BLaER1 treated with 17β-estradiol and CSF1 and Interleukin-3, amounts not matched to agents 10 nM and 100 nM (cell line): ENCODE data around the gene DERA.
"Not testable (repeated sequence)": the region's sequence is repeated elsewhere in the genome, so short reads cannot be mapped to it uniquely, and the experiment has no call there.

Source experiments
- H3K27ac ChIP-seq, 11 experiments: shearing (Covaris generic); formaldehyde crosslinking; 2 replicates each; pipeline ENCODE4 v1.8.1; 2022
- H3K27me3 ChIP-seq, 11 experiments: shearing (Covaris generic); formaldehyde crosslinking; 2 replicates each; pipeline ENCODE4 v1.8.1; 2022
- H3K36me3 ChIP-seq, 11 experiments: shearing (Covaris generic); formaldehyde crosslinking; 2 replicates each; pipeline ENCODE4 v1.8.1; 2022
- H3K4me1 ChIP-seq, 10 experiments: shearing (Covaris generic); formaldehyde crosslinking; 2 replicates each; pipeline ENCODE4 v1.8.1; 2022
- H3K4me2 ChIP-seq, 11 experiments: shearing (Covaris generic); formaldehyde crosslinking; 2 replicates each; pipeline ENCODE4 v1.8.1; 2022
- H3K4me3 ChIP-seq, 10 experiments: shearing (Covaris generic); formaldehyde crosslinking; 2 replicates each; pipeline ENCODE4 v1.8.1; 2022
- H3K9ac ChIP-seq, 11 experiments: shearing (Covaris generic); formaldehyde crosslinking; 2 replicates each; pipeline ENCODE4 v1.8.1; 2022
- H3K9me3 ChIP-seq, 11 experiments: shearing (Covaris generic); formaldehyde crosslinking; replicated peaks in 1 of 11; 2 replicates each; pipeline ENCODE4 v1.8.1; 2022
- H4K20me1 ChIP-seq, 11 experiments: shearing (Covaris generic); formaldehyde crosslinking; 2 replicates each; pipeline ENCODE4 v1.8.1; 2022
- Cebpa-rat ChIP-seq, 11 experiments: shearing (Covaris generic); IDR thresholded peaks; 2 replicates each; pipeline ENCODE4 v1.8.1; 2022

The DERA gene

DNA sequence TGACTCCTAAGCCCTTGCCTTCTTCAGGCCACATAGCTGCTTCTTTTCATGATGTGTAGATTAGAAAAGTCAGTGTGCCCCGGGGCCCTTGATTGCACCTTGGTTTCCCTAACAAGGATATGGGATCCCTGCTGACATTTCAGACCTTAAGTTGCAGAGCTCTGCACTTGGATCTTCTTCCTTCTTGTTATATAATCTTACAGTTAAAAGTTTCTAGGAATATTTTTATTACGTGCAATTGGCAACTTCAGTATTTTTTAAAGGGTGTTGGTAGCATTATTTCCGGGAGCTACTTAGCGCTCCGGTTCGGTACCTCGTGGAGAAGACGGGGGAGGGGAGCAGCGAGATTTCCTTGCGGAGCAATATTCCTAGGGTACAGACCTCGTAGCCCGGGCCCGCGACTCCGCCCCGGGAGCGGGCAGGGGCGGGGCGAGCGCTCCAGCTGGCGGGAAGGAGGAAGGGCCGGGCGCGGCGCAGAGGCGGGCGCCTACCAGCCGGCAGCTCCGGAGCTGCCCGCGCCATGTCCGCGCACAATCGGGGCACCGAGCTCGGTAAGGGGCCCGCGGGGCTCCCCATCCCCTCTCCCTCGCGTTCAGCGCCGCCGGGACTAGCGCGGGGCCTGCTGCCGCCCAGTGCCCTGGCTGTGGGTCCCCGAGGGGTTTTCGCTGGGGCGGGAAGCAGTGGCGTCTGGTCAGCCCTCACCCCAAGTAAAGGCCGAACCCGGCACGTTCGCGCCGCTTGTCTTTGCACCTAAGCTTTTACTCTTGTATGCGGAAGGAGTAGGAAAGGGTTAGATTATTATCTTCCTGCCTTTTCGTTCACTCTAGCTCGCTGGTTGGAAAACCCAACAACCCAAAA, at the start of gene DERA:
DERA (plus strand) TSS at position 469 of the 858 bp plus-strand sequence; CDS start at position 521, 52 bp downstream.
- TF ChIP-seq Cebpa-rat (IDR thresholded peaks at IDR 0.05): no peak
- Histone ChIP-seq H3K36me3 (peaks cover 5 to 26% (median 13%) of the 10 kb centered on the region in 11 experiments; a peak in 20 of 22 replicates), H3K9ac (peak within 1 kb of the TSS; percentile 88 to 97 (median 95)), H3K27me3 (no peaks in the 10 kb centered on the region), H4K20me1 (no peaks in the 10 kb centered on the region), H3K9me3 (no peaks in the 10 kb centered on the region), H3K4me1 (peaks cover 7 to 22% (median 15%) of the 10 kb centered on the region in 10 experiments; a peak in 17 of 20 replicates), H3K27ac (peak within 1 kb of the TSS; percentile 89 to 97 (median 92)), H3K4me3 (peak within 1 kb of the TSS; percentile 66 to 87 (median 78)), H3K4me2 (peak within 1 kb of the TSS; percentile 62 to 84 (median 74))

GRCh38 chr12:15861404-15861803, 49.7 kb upstream of the DERA start:
- no peaks in the 10 kb centered on the region for H3K36me3 ChIP-seq
- H3K9ac ChIP-seq: no peak overlapping the region
- 0 out of 22 replicates have a peak, but pooled peaks cover 0 to 8% (median 0%) of the 10 kb centered on the region in 11 experiments for H3K9me3 ChIP-seq
- no peak for TF ChIP-seq Cebpa-rat (IDR thresholded peaks at IDR 0.05)
- H4K20me1 ChIP-seq: no peaks in the 10 kb centered on the region
- no peak overlapping the region for H3K4me3 ChIP-seq
- no peaks in the 10 kb centered on the region for H3K27me3 ChIP-seq
- no peak overlapping the region for H3K27ac ChIP-seq
- H3K4me2 ChIP-seq: peak overlapping the region in 1 of 11 experiments; percentile 17; a peak in 1 of 22 replicates
- H3K4me1 ChIP-seq: peaks cover 15 to 36% (median 26%) of the 10 kb centered on the region in 10 experiments

DNA sequence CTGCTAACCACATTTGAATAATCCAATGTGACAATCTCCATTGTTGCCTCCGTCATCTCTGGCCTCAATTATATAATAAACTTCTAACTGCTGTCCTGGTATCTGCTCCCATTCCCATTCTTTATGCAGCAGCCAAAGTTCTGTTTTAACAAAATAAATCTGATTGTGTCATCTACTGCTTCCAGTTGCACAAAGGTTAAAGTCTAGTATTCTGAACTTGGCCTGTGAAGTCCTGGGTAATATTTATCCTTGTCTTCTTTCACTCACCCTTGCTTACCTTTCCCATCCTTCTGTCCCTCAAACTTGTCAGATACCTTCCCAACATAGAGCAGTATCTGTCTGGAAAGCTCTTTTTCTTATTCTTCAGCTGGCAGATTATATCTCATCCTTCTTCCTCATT, 48.3 kb upstream of the DERA start:
- Histone ChIP-seq H3K36me3 (no peaks in the 10 kb centered on the region), H3K27me3 (no peaks in the 10 kb centered on the region), H3K27ac (no peak overlapping the region), H4K20me1 (no peaks in the 10 kb centered on the region), H3K9ac (no peak overlapping the region), H3K9me3 (0 out of 22 replicates have a peak, but pooled peaks cover 0 to 8% (median 0%) of the 10 kb centered on the region in 11 experiments), H3K4me1 (peaks cover 15 to 36% (median 26%) of the 10 kb centered on the region in 10 experiments), H3K4me2 (peak overlapping the region in 3 of 11 experiments; percentile 50 to 61 (median 56); a peak in 5 of 22 replicates), H3K4me3 (no peak overlapping the region)
- TF ChIP-seq Cebpa-rat (IDR thresholded peaks at IDR 0.05): no peak

DNA sequence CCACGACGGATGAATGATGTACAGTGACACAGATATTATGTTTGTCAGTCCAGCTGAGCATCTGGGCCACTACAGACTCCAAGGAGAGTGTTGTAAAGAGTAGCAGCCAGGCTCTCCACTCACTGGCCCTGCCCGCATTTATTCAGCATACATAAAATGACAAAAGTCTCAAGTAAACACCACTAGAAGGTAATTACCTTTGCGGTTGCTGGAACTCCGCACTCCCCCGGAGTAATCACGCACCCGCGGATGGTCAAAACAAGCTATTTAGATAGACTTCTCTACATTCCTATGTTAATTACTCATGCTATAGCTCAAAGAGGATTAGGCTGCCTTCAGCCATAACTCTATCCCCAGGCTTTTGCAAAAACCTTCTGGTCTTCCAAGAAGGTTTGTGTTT, 47.8 kb upstream of the DERA start:
- Histone ChIP-seq H4K20me1 (no peaks in the 10 kb centered on the region), H3K9me3 (0 out of 22 replicates have a peak, but pooled peaks cover 0 to 8% (median 0%) of the 10 kb centered on the region in 11 experiments), H3K4me2 (peak overlapping the region; percentile 2 to 61 (median 41); a peak in 15 of 22 replicates), H3K4me3 (no peak overlapping the region), H3K4me1 (peaks cover 15 to 34% (median 24%) of the 10 kb centered on the region in 10 experiments), H3K9ac (no peak overlapping the region), H3K27me3 (no peaks in the 10 kb centered on the region), H3K36me3 (no peaks in the 10 kb centered on the region), H3K27ac (no peak overlapping the region)
- TF ChIP-seq Cebpa-rat (IDR thresholded peaks at IDR 0.05): no peak

GRCh38 chr12:15863984-15864383, 47.1 kb upstream of the DERA start:
- no peaks in the 10 kb centered on the region for H4K20me1 ChIP-seq
- peaks cover 10 to 28% (median 18%) of the 10 kb centered on the region in 10 experiments for H3K4me1 ChIP-seq
- H3K4me3 ChIP-seq: no peak overlapping the region; a peak in 1 of 20 replicates
- peak overlapping the region; percentile 2 to 61 (median 41); a peak in 17 of 22 replicates for H3K4me2 ChIP-seq
- TF ChIP-seq Cebpa-rat (IDR thresholded peaks at IDR 0.05): peak in 3 of 11 experiments; percentile 30 to 57 (median 41); a peak in 3 of 22 replicates
- H3K27me3 ChIP-seq: no peaks in the 10 kb centered on the region
- H3K9ac ChIP-seq: no peak overlapping the region
- no peaks in the 10 kb centered on the region for H3K36me3 ChIP-seq
- peaks cover 0 to 12% (median 0%) of the 10 kb centered on the region in 11 experiments; a peak in 7 of 22 replicates for H3K9me3 ChIP-seq
- 0 out of 22 replicates have a peak overlapping the region, but pooled peaks of 1 of the 11 experiments have one; percentile 14 for H3K27ac ChIP-seq

DNA sequence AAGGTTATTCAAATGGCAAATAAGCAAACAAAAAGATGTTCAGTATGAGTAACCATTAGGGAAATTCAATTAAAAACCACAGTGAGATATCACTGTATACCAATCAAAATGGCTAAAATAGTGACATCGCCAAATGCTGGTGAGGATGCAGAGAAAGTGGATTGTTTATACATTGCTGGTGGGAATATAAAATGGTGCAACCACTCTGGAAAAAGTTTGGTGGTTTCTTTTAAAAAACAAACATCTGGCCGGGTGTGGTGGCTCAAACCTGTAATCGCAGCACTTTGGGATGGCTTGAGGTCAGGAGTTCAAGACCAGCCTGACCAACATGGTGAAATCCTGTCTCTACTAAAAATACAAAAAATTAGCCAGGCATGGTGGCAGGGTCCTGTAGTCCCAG, 42.9 kb upstream of the DERA start:
- Histone ChIP-seq H3K27ac (no peak overlapping the region), H4K20me1 (no peaks in the 10 kb centered on the region), H3K36me3 (no peaks in the 10 kb centered on the region), H3K9me3 (peaks cover 0 to 19% (median 7%) of the 10 kb centered on the region in 11 experiments; a peak in 8 of 22 replicates), H3K4me1 (peaks cover 8 to 20% (median 16%) of the 10 kb centered on the region in 10 experiments), H3K9ac (no peak overlapping the region), H3K27me3 (no peaks in the 10 kb centered on the region), H3K4me2 (no peak overlapping the region), H3K4me3 (no peak overlapping the region)
- no peak for TF ChIP-seq Cebpa-rat (IDR thresholded peaks at IDR 0.05)

- Histone ChIP-seq H3K36me3 (no peaks in the 10 kb centered on the region), H3K4me1 (peaks cover 0 to 8% (median 0%) of the 10 kb centered on the region in 10 experiments; a peak in 3 of 20 replicates), H4K20me1 (no peaks in the 10 kb centered on the region), H3K27me3 (no peaks in the 10 kb centered on the region), H3K9me3 (peaks cover 0 to 25% (median 15%) of the 10 kb centered on the region in 11 experiments; a peak in 18 of 22 replicates), H3K4me3 (no peak overlapping the region), H3K27ac (no peak overlapping the region), H3K9ac (no peak overlapping the region), H3K4me2 (no peak overlapping the region)
- TF ChIP-seq Cebpa-rat (IDR thresholded peaks at IDR 0.05): no peak
These were observed 37.6 kb upstream of the DERA start for GRCh38 chr12:15873556-15873955.

DNA sequence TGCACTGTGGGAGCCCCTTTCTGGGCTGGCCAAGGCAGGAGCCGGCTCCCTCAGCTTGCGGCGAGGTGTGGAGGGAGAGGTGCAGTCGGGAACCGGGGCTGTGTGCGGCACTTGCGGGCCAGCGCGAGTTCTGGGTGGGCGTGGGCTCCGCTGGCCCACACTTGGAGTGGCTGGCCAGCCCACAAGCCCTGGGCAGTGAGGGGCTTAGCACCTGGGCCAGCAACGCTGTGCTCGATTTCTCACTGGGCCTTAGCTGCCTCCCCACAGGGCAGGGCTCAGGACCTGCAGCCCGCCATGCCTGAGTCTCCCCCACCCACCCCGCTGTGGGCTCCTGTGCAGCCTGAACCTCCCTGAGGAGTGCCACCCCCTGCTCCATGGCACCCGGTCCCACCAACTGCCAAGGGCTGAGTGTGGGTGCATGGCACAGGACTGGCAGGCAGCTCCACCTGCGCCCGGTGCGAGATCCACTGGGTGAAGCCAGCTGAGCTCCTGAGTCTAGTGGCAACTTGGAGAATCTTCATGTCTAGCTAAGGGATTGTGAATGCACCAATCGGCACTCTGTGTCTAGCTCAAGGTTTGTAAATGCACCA, 36.5 kb upstream of the DERA start:
- peaks cover 0 to 19% (median 14%) of the 10 kb centered on the region in 11 experiments; a peak in 16 of 22 replicates for H3K9me3 ChIP-seq
- H3K27ac ChIP-seq, H3K4me1 ChIP-seq, H3K9ac ChIP-seq, H3K4me2 ChIP-seq, H4K20me1 ChIP-seq, H3K36me3 ChIP-seq, H3K4me3 ChIP-seq, H3K27me3 ChIP-seq: not testable (repeated sequence)

DNA sequence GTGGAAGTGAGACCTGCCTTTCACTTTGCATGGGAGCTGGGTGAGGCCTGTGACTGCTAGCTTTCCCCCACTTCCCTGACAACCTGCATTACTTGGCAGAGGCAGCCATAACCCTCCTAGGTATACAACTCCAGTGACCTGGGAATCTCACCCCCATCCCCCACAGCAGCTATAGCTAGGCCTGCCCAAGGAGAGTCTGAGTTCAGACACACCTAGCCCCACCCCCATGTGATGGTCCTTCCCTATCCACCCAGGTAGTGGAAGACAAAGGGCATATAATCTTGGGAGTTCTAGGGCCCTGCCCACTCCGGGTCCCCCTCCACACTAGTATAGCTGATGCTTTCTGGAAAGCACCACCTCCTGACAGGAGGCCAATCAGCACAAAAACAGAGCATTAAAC, 35.3 kb upstream of the DERA start:
- Histone ChIP-seq H3K4me2 (peak overlapping the region in 8 of 11 experiments; percentile 13 to 41 (median 23); a peak in 7 of 22 replicates), H3K27me3 (no peaks in the 10 kb centered on the region), H3K27ac (no peak overlapping the region), H3K36me3 (no peaks in the 10 kb centered on the region), H3K9me3 (peaks cover 0 to 17% (median 11%) of the 10 kb centered on the region in 11 experiments; a peak in 15 of 22 replicates), H3K4me1 (peaks cover 0 to 8% (median 0%) of the 10 kb centered on the region in 10 experiments; a peak in 4 of 20 replicates), H3K9ac (no peak overlapping the region), H4K20me1 (no peaks in the 10 kb centered on the region), H3K4me3 (no peak overlapping the region)
- TF ChIP-seq Cebpa-rat (IDR thresholded peaks at IDR 0.05): no peak
